ENCODE results near the gene VASP.

GRCh38 chr19:45488708-45489107, 18.6 kb upstream of the VASP start:
- no peak for TF ChIP-seq CTCF (IDR thresholded peaks at IDR 0.05)
- TF ChIP-seq POLR2A (IDR thresholded peaks at IDR 0.05) = no peak

All from heart left ventricle (tissue), 13 donors.